IPS-20b (cell line): Measurements from ENCODE around the gene RAE1.

Source experiments
- H3K27ac ChIP-seq: one replicate; pipeline ENCODE4 v1.5.1; 2013; ENCODE audit warnings: low read length
- H3K27me3 ChIP-seq: 2 replicates; pipeline ENCODE4 v1.6.1; 2013; ENCODE audit warnings: mild to moderate bottlenecking, low read length, inconsistent platforms; ENCODE audit not compliant: insufficient read depth
- H3K36me3 ChIP-seq: 2 replicates; pipeline ENCODE4 v1.6.1; 2013; ENCODE audit warnings: low read depth, mild to moderate bottlenecking, inconsistent platforms, low read length, moderate library complexity; ENCODE audit not compliant: insufficient read depth
- H3K4me1 ChIP-seq: 2 replicates; pipeline ENCODE4 v1.6.1; 2013; ENCODE audit warnings: mild to moderate bottlenecking, control low read depth, inconsistent platforms, low read length, moderate library complexity; ENCODE audit not compliant: insufficient read depth
- H3K4me3 ChIP-seq: 2 replicates; pipeline ENCODE4 v1.5.1; 2013; ENCODE audit warnings: mild to moderate bottlenecking, low read length, inconsistent platforms
- H3K9ac ChIP-seq: 2 replicates; pipeline ENCODE4 v1.6.1; 2013; ENCODE audit warnings: low read depth, mild to moderate bottlenecking, inconsistent platforms, low read length, moderate library complexity
- H3K9me3 ChIP-seq: 2 replicates; pipeline ENCODE4 v1.6.1; 2013; ENCODE audit warnings: mild to moderate bottlenecking, low read depth, low read length, inconsistent platforms; ENCODE audit not compliant: insufficient read depth

The RAE1 gene

GRCh38 chr20:57428324-57429158, 77.5 kb downstream of the RAE1 start:
- Histone ChIP-seq H3K4me1 (peaks cover 4% of the 10 kb centered on the region; the same call in 1 of the 2 replicates), H3K36me3 (no peaks in the 10 kb centered on the region), H3K4me3 (no peak overlapping the region), H3K27me3 (no peaks in the 10 kb centered on the region), H3K9me3 (no peaks in the 10 kb centered on the region), H3K27ac (no peak overlapping the region), H3K9ac (no peak overlapping the region)
